Breast epithelium (tissue), 4 donors: ENCODE data around the gene NAALADL2. TPM values are rescaled to one million over a fixed set of nuclear protein-coding genes. Genes with fewer than 3 reads are reported as not detected.

Experiments
- DNase-seq, 2 donors: peaks; one replicate each; pipeline ENCODE4 v3.0.0-alpha.2; 2019; ENCODE audit warnings: low spot score in 2 of 2
- H3K27ac ChIP-seq, 2 donors: fragments of 200-600 bp; sonication (generic) in 1 of 2; one replicate each; pipeline ENCODE4 v1.5.1; 2016 to 2019; ENCODE audit warnings: mild to moderate bottlenecking in 1 of 2
- H3K27me3 ChIP-seq, 2 donors: fragments of 200-600 bp; sonication (generic) in 1 of 2; one replicate each; pipeline versions ENCODE4 v1.5.1 to v1.6.0; 2017 to 2019; ENCODE audit warnings: control low read depth in 1 of 2, mild to moderate bottlenecking in 1 of 2
- H3K36me3 ChIP-seq: fragments of 200-600 bp; one replicate; pipeline ENCODE4 v1.5.1; 2019
- H3K4me1 ChIP-seq, 2 donors: fragments of 200-600 bp; sonication (generic); one replicate each; pipeline ENCODE4 v1.5.1; 2016 to 2019; ENCODE audit warnings: control low read depth in 1 of 2
- H3K4me3 ChIP-seq, 3 donors: fragments of 200-600 bp; sonication (generic); 1 replicate in 2 of 3; 2 replicates in 1 of 3; pipeline ENCODE4 v1.5.1; 2016 to 2019; ENCODE audit warnings: mild to moderate bottlenecking in 3 of 3, moderate library complexity in 2 of 3
- H3K9me3 ChIP-seq, 2 donors: fragments of 200-600 bp; sonication (generic) in 1 of 2; one replicate each; pipeline ENCODE4 v1.5.1; 2016 to 2019; ENCODE audit warnings: control low read depth in 1 of 2
- CTCF ChIP-seq, 3 donors: fragments of 450-650 bp; IDR thresholded peaks; one replicate each; pipeline ENCODE4 v1.5.1; 2016 to 2017; ENCODE audit warnings: antibody characterized with exemption in 3 of 3, mild to moderate bottlenecking in 3 of 3, moderate library complexity in 3 of 3
- POLR2A ChIP-seq: fragments of 450-650 bp; IDR thresholded peaks from one replicate; pipeline ENCODE4 v1.6.1; 2016; ENCODE audit warnings: antibody characterized with exemption, mild to moderate bottlenecking, moderate library complexity
- POLR2AphosphoS5 ChIP-seq, 3 donors: sonication (generic); formaldehyde crosslinking; IDR thresholded peaks; one replicate each; pipeline ENCODE4 v1.6.1; 2017; ENCODE audit warnings: antibody characterized with exemption in 3 of 3
- intact Hi-C: fragments of 100-400 bp; cut with DNase I; formaldehyde crosslinking; loops from one replicate; pipeline ENCODE4 v1.15.1; 2023; ENCODE audit warnings: low total_unique reads
- total RNA-seq, 3 donors: library from RNA; depleted of rRNA; stranded (reverse); fragments of >200 nt; gene quantifications; one replicate each; pipeline ENCODE4 v1.1.0, GENCODE V29; 2016

The NAALADL2 gene
- total RNA-seq, 3 donors from 2014 or later, result 12.0 to 69.5 (median 53.9) TPM

GRCh38 chr3:175192536-175192935 lies 333.4 kb downstream of the NAALADL2 start:
- no peak for TF ChIP-seq CTCF (IDR thresholded peaks at IDR 0.05)
- TF ChIP-seq POLR2A, result no peak
- no peak for TF ChIP-seq POLR2AphosphoS5 (IDR thresholded peaks at IDR 0.05)
- no peak overlapping the region for H3K4me3 ChIP-seq
- H3K4me1 ChIP-seq, result no peaks in the 10 kb centered on the region
- H3K36me3 ChIP-seq, result no peaks in the 10 kb centered on the region
- H3K9me3 ChIP-seq, result peaks cover 0 to 14% of the 10 kb centered on the region in 2 donors
- DNase-seq, result no peak
- intact Hi-C loops, result no loop called here
- no peak overlapping the region for H3K27ac ChIP-seq
- no peaks in the 10 kb centered on the region for H3K27me3 ChIP-seq

GRCh38 chr3:175193815-175194518 lies 334.8 kb downstream of the NAALADL2 start:
- no peaks in the 10 kb centered on the region for H3K36me3 ChIP-seq
- no peaks in the 10 kb centered on the region for H3K27me3 ChIP-seq
- DNase-seq, result no peak
- TF ChIP-seq POLR2AphosphoS5 (IDR thresholded peaks at IDR 0.05) (no peak), CTCF (IDR thresholded peaks at IDR 0.05) (no peak)
- no peak overlapping the region for H3K4me3 ChIP-seq
- H3K27ac ChIP-seq, result no peak overlapping the region
- H3K4me1 ChIP-seq, result no peaks in the 10 kb centered on the region
- peaks cover 0 to 14% of the 10 kb centered on the region in 2 donors for H3K9me3 ChIP-seq
- intact Hi-C loops, result no loop called here

- Histone ChIP-seq H3K4me1 (no peaks in the 10 kb centered on the region), H3K4me3 (no peak overlapping the region), H3K27me3 (no peaks in the 10 kb centered on the region), H3K27ac (no peak overlapping the region), H3K9me3 (peaks cover 0 to 14% of the 10 kb centered on the region in 2 donors), H3K36me3 (no peaks in the 10 kb centered on the region)
- intact Hi-C loops, result no loop called here
- no peak for DNase-seq
- TF ChIP-seq POLR2A, result no peak
- no peak for TF ChIP-seq POLR2AphosphoS5 (IDR thresholded peaks at IDR 0.05)
- no peak for TF ChIP-seq CTCF (IDR thresholded peaks at IDR 0.05)
These were observed 340.1 kb downstream of the NAALADL2 start for GRCh38 chr3:175198991-175199783.

- TF ChIP-seq CTCF (IDR thresholded peaks at IDR 0.05), result no peak
- no peak for TF ChIP-seq POLR2AphosphoS5 (IDR thresholded peaks at IDR 0.05)
- TF ChIP-seq POLR2A, result no peak
- H3K27me3 ChIP-seq, result no peaks in the 10 kb centered on the region
- H3K27ac ChIP-seq, result no peak overlapping the region
- DNase-seq, result no peak
- no peaks in the 10 kb centered on the region for H3K4me1 ChIP-seq
- H3K36me3 ChIP-seq, result no peaks in the 10 kb centered on the region
- intact Hi-C loops, result loop anchor here (2.0 kb wide), 1 partner anchor 75 kb away; no protein-coding TSS in a partner anchor
- peaks cover 0 to 14% of the 10 kb centered on the region in 2 donors for H3K9me3 ChIP-seq
- H3K4me3 ChIP-seq, result no peak overlapping the region
These were observed 340.8 kb downstream of the NAALADL2 start for GRCh38 chr3:175199961-175200360.
